ENCODE measurements around the gene VEZF1. TPM values are rescaled to one million over a fixed set of nuclear protein-coding genes. Genes with fewer than 3 reads are reported as not detected.
A peak's percentile ranks its signal among the peaks of the same experiment; 100 is the strongest.

Gene VEZF1
- total and polyA plus RNA-seq, 2 donors (not counting 1 experiment from before 2014, with no cell fraction given): 43.9 to 51.2 TPM

DNA sequence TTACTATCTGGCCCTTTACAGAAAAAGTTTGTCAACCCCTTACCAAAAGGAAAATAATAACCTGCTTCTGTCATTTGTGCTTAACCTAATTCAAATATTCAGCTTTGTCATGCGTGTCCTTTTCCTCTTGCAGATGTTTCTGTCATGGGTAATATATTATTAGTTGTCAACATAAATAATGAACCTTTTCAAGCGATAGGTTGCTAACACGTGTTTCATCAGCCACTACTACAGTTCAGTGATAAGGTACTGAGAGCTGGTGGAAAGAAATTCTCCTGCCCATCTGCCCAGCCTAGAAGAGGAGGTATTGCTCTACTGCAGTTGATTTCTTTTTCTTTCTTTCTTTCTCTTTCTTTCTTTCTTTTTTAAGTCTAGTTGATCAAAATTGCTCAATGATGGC, 31.0 kb upstream of the VEZF1 start:
- H4K20me1 ChIP-seq (ENCODE audit: control insufficient read depth, extremely low read depth, insufficient read depth, low read length): no peaks in the 10 kb centered on the region
- no peaks in the 10 kb centered on the region for H3K79me2 ChIP-seq (ENCODE audit: control insufficient read depth, insufficient read depth, low read length)
- H3K36me3 ChIP-seq (ENCODE audit: control insufficient read depth, insufficient read depth, low read length): no peaks in the 10 kb centered on the region
- no peaks in the 10 kb centered on the region for H3K27me3 ChIP-seq (ENCODE audit: control insufficient read depth, insufficient read depth, low read length)
- H3K4me3 ChIP-seq (replicated peaks in 1 of 4; ENCODE audit: control extremely low read depth in 1 of 4, insufficient read depth in 1 of 4, low read depth in 3 of 4, low read length in 4 of 4): no peak overlapping the region
- H3K4me2 ChIP-seq (ENCODE audit: extremely low read depth, insufficient read depth, low read length): no peak overlapping the region
- TF ChIP-seq, protein P1, sequence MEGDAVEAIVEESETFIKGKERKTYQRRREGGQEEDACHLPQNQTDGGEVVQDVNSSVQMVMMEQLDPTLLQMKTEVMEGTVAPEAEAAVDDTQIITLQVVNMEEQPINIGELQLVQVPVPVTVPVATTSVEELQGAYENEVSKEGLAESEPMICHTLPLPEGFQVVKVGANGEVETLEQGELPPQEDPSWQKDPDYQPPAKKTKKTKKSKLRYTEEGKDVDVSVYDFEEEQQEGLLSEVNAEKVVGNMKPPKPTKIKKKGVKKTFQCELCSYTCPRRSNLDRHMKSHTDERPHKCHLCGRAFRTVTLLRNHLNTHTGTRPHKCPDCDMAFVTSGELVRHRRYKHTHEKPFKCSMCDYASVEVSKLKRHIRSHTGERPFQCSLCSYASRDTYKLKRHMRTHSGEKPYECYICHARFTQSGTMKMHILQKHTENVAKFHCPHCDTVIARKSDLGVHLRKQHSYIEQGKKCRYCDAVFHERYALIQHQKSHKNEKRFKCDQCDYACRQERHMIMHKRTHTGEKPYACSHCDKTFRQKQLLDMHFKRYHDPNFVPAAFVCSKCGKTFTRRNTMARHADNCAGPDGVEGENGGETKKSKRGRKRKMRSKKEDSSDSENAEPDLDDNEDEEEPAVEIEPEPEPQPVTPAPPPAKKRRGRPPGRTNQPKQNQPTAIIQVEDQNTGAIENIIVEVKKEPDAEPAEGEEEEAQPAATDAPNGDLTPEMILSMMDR (conservative IDR thresholded peaks at IDR 0.05 in 1 of 2, IDR thresholded peaks at IDR 0.05 in 1 of 2; ENCODE audit: low read depth in 1 of 2, low read length in 2 of 2): no peak
- no peak for TF ChIP-seq EZH2 (IDR thresholded peaks at IDR 0.05; ENCODE audit: low read length, missing control alignments)
- no peak overlapping the region for H3K27ac ChIP-seq (ENCODE audit: insufficient read depth, low read length)
- H2AFZ ChIP-seq (ENCODE audit: low read length): no peak overlapping the region
- H3K9me3 ChIP-seq (ENCODE audit: control insufficient read depth, insufficient read depth, low read depth, low read length): no peaks in the 10 kb centered on the region
- no peaks in the 10 kb centered on the region for H3K4me1 ChIP-seq (ENCODE audit: control insufficient read depth, extremely low read depth, insufficient read depth, low read length)
- DNase-seq (ENCODE audit: low read depth in 2 of 2): no peak
- H3K9ac ChIP-seq (ENCODE audit: insufficient read depth, low read length): no peak overlapping the region

DNA sequence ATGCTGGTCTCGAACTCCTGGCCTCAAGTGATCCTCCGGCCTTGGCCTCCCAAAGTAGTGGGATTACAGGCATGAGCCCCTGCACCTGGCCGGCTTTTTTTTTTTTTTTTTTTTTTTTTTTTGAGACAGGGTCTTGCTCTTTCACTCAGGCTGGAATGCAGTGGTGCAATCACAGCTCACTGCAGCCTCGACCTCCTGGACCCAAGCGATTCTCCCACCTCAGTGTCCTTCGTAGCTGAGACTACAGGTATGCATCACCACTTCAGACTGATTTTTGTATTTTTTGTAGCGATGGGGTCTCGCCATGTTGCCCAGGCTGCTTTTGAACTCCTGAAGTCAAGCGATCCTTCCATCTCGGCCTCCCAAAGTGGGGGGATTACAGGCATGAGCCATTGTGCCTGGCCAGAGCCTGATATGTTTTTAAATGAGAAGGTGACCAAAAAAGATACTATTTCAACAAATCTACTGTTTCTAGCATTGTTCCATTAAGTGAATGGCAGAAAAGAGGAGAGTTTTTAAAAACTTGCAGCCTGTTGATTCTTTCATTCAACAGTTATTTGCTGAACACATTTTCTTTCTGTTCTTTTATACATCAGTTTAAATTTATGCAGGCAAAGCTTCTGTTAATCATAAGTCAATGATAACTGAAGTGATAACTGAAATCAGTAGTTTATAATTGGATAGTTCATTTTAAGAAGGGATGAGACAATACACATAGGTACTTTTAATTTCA, 22.2 kb upstream of the VEZF1 start:
- H3K4me2 ChIP-seq (ENCODE audit: extremely low read depth, insufficient read depth, low read length): no peak overlapping the region
- no peaks in the 10 kb centered on the region for H3K36me3 ChIP-seq (ENCODE audit: control insufficient read depth, insufficient read depth, low read length)
- no peaks in the 10 kb centered on the region for H4K20me1 ChIP-seq (ENCODE audit: control insufficient read depth, extremely low read depth, insufficient read depth, low read length)
- H3K9me3 ChIP-seq (ENCODE audit: control insufficient read depth, insufficient read depth, low read depth, low read length): no peaks in the 10 kb centered on the region
- H3K27me3 ChIP-seq (ENCODE audit: control insufficient read depth, insufficient read depth, low read length): no peaks in the 10 kb centered on the region
- no peak overlapping the region for H3K4me3 ChIP-seq (replicated peaks in 1 of 4; ENCODE audit: control extremely low read depth in 1 of 4, insufficient read depth in 1 of 4, low read depth in 3 of 4, low read length in 4 of 4)
- H3K4me1 ChIP-seq (ENCODE audit: control insufficient read depth, extremely low read depth, insufficient read depth, low read length): peaks cover 2% of the 10 kb centered on the region
- TF ChIP-seq, protein P1 (conservative IDR thresholded peaks at IDR 0.05 in 1 of 2, IDR thresholded peaks at IDR 0.05 in 1 of 2; ENCODE audit: low read depth in 1 of 2, low read length in 2 of 2): no peak
- TF ChIP-seq EZH2 (IDR thresholded peaks at IDR 0.05; ENCODE audit: low read length, missing control alignments): no peak
- no peak overlapping the region for H3K9ac ChIP-seq (ENCODE audit: insufficient read depth, low read length)
- H2AFZ ChIP-seq (ENCODE audit: low read length): no peak overlapping the region
- peaks cover 18% of the 10 kb centered on the region for H3K79me2 ChIP-seq (ENCODE audit: control insufficient read depth, insufficient read depth, low read length)
- H3K27ac ChIP-seq (ENCODE audit: insufficient read depth, low read length): no peak overlapping the region
- no peak for DNase-seq (ENCODE audit: low read depth in 2 of 2)

DNA sequence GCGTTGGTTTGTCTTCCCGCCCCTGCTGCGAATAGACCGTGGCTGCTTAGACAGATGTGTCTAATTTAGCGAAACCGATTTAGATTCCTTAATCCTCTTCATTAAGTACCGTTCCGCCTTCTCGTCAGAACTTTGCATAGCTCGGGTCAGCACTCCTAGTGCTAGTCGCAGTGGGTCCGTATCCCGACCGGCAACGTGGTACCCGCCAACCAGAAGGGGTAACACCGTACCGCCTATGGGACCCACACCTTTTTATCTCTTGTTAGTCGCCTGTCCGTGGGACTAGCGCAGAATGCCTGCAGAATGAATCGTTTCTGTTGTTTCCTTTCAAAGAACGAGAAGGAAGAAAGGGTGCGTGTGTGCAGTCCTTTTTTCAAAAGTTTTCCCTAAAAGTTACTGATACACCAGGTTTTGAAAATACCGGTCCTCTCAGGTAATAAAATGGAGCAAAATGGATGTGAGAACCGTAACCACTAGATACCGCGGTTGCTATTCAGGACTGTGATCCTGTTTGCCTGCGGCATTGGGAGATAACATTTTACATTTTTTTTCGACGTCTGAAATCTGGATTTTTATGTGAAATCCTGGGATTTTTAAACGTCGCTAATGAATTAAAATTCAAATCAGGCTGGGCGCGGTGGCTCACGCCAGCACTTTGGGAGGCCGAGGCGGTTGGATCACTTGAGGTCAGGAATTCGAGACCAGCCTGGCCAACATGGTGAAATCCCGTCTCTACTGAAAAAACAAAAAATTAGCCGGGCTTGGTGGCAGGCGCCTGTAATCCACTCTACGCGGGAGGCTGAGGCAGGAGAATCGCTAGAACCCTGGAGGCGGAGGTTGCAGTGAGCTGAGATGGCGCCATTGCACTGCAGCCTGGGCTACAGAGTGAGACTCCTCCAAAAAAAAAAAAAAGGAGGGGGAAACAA, 20.0 kb upstream of the VEZF1 start:
- no peak for DNase-seq (ENCODE audit: low read depth in 2 of 2)
- Histone ChIP-seq H3K4me1 (ENCODE audit: control insufficient read depth, extremely low read depth, insufficient read depth, low read length) (peaks cover 14% of the 10 kb centered on the region), H3K27me3 (ENCODE audit: control insufficient read depth, insufficient read depth, low read length) (no peaks in the 10 kb centered on the region), H3K4me3 (replicated peaks in 1 of 4; ENCODE audit: control extremely low read depth in 1 of 4, insufficient read depth in 1 of 4, low read depth in 3 of 4, low read length in 4 of 4) (peak overlapping the region; percentile 83 to 99 (median 90)), H3K9me3 (ENCODE audit: control insufficient read depth, insufficient read depth, low read depth, low read length) (no peaks in the 10 kb centered on the region), H3K4me2 (ENCODE audit: extremely low read depth, insufficient read depth, low read length) (peak overlapping the region; percentile 83), H3K9ac (ENCODE audit: insufficient read depth, low read length) (peak overlapping the region; percentile 92), H3K36me3 (ENCODE audit: control insufficient read depth, insufficient read depth, low read length) (peaks cover 12% of the 10 kb centered on the region), H3K27ac (ENCODE audit: insufficient read depth, low read length) (peak overlapping the region; percentile 96), H4K20me1 (ENCODE audit: control insufficient read depth, extremely low read depth, insufficient read depth, low read length) (peaks cover 6% of the 10 kb centered on the region), H3K79me2 (ENCODE audit: control insufficient read depth, insufficient read depth, low read length) (peaks cover 40% of the 10 kb centered on the region), H2AFZ (ENCODE audit: low read length) (peak overlapping the region; percentile 82)
- TF ChIP-seq, protein P1 (conservative IDR thresholded peaks at IDR 0.05 in 1 of 2, IDR thresholded peaks at IDR 0.05 in 1 of 2; ENCODE audit: low read depth in 1 of 2, low read length in 2 of 2): no peak
- TF ChIP-seq EZH2 (IDR thresholded peaks at IDR 0.05; ENCODE audit: low read length, missing control alignments): no peak
